ENCODE data around the gene SPANXN4.

SPANXN4 gene
- 0 reads per million in 2 donors for total RNA-seq

- DNase-seq: no peak
Measured at GRCh38 chrX:143025628-143026027, at the start of gene SPANXN4. Gene SPANXN4 (plus strand): TSS chrX:143025928. CDS start chrX:143026015, 87 bp downstream.

- no peak for DNase-seq
Measured at GRCh38 chrX:142977128-142977914, 48.4 kb upstream of the SPANXN4 start.

- no peak for DNase-seq
Measured at GRCh38 chrX:142978130-142978684, 47.5 kb upstream of the SPANXN4 start.

- no peak for DNase-seq
Measured at GRCh38 chrX:142982679-142983078, 43.0 kb upstream of the SPANXN4 start.

GRCh38 chrX:142994988-142995387 lies 30.7 kb upstream of the SPANXN4 start:
- DNase-seq: no peak

GRCh38 chrX:142998447-142999198 lies 27.1 kb upstream of the SPANXN4 start:
- DNase-seq: no peak

GRCh38 chrX:142999199-142999701 lies 26.5 kb upstream of the SPANXN4 start:
- DNase-seq: no peak

- no peak for DNase-seq
Measured at GRCh38 chrX:143002206-143002605, 23.5 kb upstream of the SPANXN4 start.

GRCh38 chrX:143017272-143017671 lies 8.5 kb upstream of the SPANXN4 start:
- no peak for DNase-seq

- no peak for DNase-seq
Measured at GRCh38 chrX:143027275-143027674, 1.5 kb downstream of the SPANXN4 start.

- no peak for DNase-seq
Measured at GRCh38 chrX:143047511-143047910, 21.8 kb downstream of the SPANXN4 start.

GRCh38 chrX:143058120-143058519 lies 32.4 kb downstream of the SPANXN4 start:
- DNase-seq: no peak

GRCh38 chrX:143081231-143081630 lies 55.5 kb downstream of the SPANXN4 start:
- DNase-seq: no peak

GRCh38 chrX:143082537-143082936 lies 56.8 kb downstream of the SPANXN4 start:
- DNase-seq: no peak
